Suprapubic skin (tissue), 4 donors: ENCODE measurements around the gene PHYKPL. TPM values are rescaled to one million over a fixed set of nuclear protein-coding genes. Genes with fewer than 3 reads are reported as not detected.

Experiments
- DNase-seq, 2 donors: peaks; one replicate each; pipeline ENCODE4 v3.0.0-alpha.2; 2019; ENCODE audit warnings: low spot score in 2 of 2
- H3K27ac ChIP-seq: fragments of 200-600 bp; sonication (generic); one replicate; pipeline ENCODE4 v1.5.1; 2019
- H3K27me3 ChIP-seq: fragments of 200-600 bp; sonication (generic); one replicate; pipeline ENCODE4 v1.5.1; 2019
- H3K36me3 ChIP-seq: fragments of 200-600 bp; sonication (generic); one replicate; pipeline ENCODE4 v1.5.1; 2019
- H3K4me1 ChIP-seq: fragments of 200-600 bp; sonication (generic); one replicate; pipeline ENCODE4 v1.5.1; 2019
- H3K4me3 ChIP-seq: fragments of 200-600 bp; sonication (generic); one replicate; pipeline ENCODE4 v1.5.1; 2019; ENCODE audit warnings: mild to moderate bottlenecking
- H3K9me3 ChIP-seq: fragments of 200-600 bp; sonication (generic); one replicate; pipeline ENCODE4 v1.5.1; 2019
- CTCF ChIP-seq, 2 donors: fragments of 200-600 bp in 1 of 2; fragments of 450-650 bp in 1 of 2; sonication (generic) in 1 of 2; IDR thresholded peaks; one replicate each; pipeline ENCODE4 v1.5.1; 2016 to 2019; ENCODE audit warnings: antibody characterized with exemption in 2 of 2, mild to moderate bottlenecking in 1 of 2, moderate library complexity in 1 of 2
- EP300 ChIP-seq: sonication (generic); formaldehyde crosslinking; IDR thresholded peaks from one replicate; pipeline ENCODE4 v1.6.1; 2017; ENCODE audit warnings: antibody characterized with exemption
- POLR2A ChIP-seq, 2 donors: fragments of 450-650 bp; IDR thresholded peaks; one replicate each; pipeline ENCODE4 v1.6.1; 2017; ENCODE audit warnings: antibody characterized with exemption in 2 of 2, mild to moderate bottlenecking in 2 of 2, moderate library complexity in 2 of 2
- POLR2AphosphoS5 ChIP-seq, 3 donors: sonication (generic); formaldehyde crosslinking; IDR thresholded peaks; one replicate each; pipeline ENCODE4 v1.6.1; 2017; ENCODE audit warnings: antibody characterized with exemption in 3 of 3
- WGBS: methylation state at CpG from one replicate; pipeline ENCODE4 v1.1.5; 2018; 5-methylcytosine and 5-hydroxymethylcytosine counted together
- total RNA-seq, 4 donors: library from RNA; depleted of rRNA; stranded (reverse); fragments of >200 nt; gene quantifications; one replicate each; pipeline ENCODE4 v1.1.0, GENCODE V29; 2016

PHYKPL gene
- total RNA-seq, 4 donors from 2014 or later: 27.1 to 50.5 (median 35.7) TPM

- Histone ChIP-seq H3K9me3 (no peaks in the 10 kb centered on the region), H3K4me3 (no peak overlapping the region), H3K27ac (peak overlapping the region; percentile 66), H3K36me3 (no peaks in the 10 kb centered on the region), H3K27me3 (no peaks in the 10 kb centered on the region), H3K4me1 (peaks cover 54% of the 10 kb centered on the region)
- no peak for DNase-seq
- TF ChIP-seq CTCF (IDR thresholded peaks at IDR 0.05) (no peak), POLR2AphosphoS5 (IDR thresholded peaks at IDR 0.05) (no peak), EP300 (no peak), POLR2A (IDR thresholded peaks at IDR 0.05) (no peak)
- WGBS: 97% methylated on average over 3 of the region's 6 CpGs
These were observed 5.7 kb upstream of the PHYKPL start for GRCh38 chr5:178238313-178238635.

- Histone ChIP-seq H3K4me1 (peaks cover 59% of the 10 kb centered on the region), H3K27ac (no peak overlapping the region), H3K27me3 (no peaks in the 10 kb centered on the region), H3K4me3 (no peak overlapping the region), H3K36me3 (no peaks in the 10 kb centered on the region), H3K9me3 (no peaks in the 10 kb centered on the region)
- TF ChIP-seq CTCF (IDR thresholded peaks at IDR 0.05) (no peak), POLR2AphosphoS5 (IDR thresholded peaks at IDR 0.05) (no peak), EP300 (no peak), POLR2A (IDR thresholded peaks at IDR 0.05) (no peak)
- DNase-seq: no peak
- 52% methylated on average over 7 of the region's 13 CpGs for WGBS
These were observed 5.1 kb upstream of the PHYKPL start for GRCh38 chr5:178237431-178238312.

GRCh38 chr5:178236679-178237078, 4.1 kb upstream of the PHYKPL start:
- no peak for DNase-seq
- Histone ChIP-seq H3K4me1 (peaks cover 62% of the 10 kb centered on the region), H3K27ac (peak overlapping the region; percentile 48)

GRCh38 chr5:178236126-178236525, 3.5 kb upstream of the PHYKPL start:
- no peak for TF ChIP-seq POLR2AphosphoS5 (IDR thresholded peaks at IDR 0.05)
- TF ChIP-seq CTCF (IDR thresholded peaks at IDR 0.05): no peak
- TF ChIP-seq POLR2A (IDR thresholded peaks at IDR 0.05): no peak
- no peak for TF ChIP-seq EP300
- WGBS: no CpG with 5 or more reads among the region's 9 CpGs
- DNase-seq: no peak
- Histone ChIP-seq H3K36me3 (no peaks in the 10 kb centered on the region), H3K9me3 (no peaks in the 10 kb centered on the region), H3K4me1 (peaks cover 68% of the 10 kb centered on the region), H3K4me3 (no peak overlapping the region), H3K27ac (no peak overlapping the region), H3K27me3 (no peaks in the 10 kb centered on the region)

More at GRCh38 chr5:178236679-178237078, 4.1 kb upstream of the PHYKPL start:
- no peak overlapping the region for H3K4me3 ChIP-seq
- H3K36me3 ChIP-seq: no peaks in the 10 kb centered on the region
- no peaks in the 10 kb centered on the region for H3K27me3 ChIP-seq
- TF ChIP-seq EP300 (no peak), CTCF (IDR thresholded peaks at IDR 0.05) (no peak), POLR2AphosphoS5 (IDR thresholded peaks at IDR 0.05) (no peak), POLR2A (IDR thresholded peaks at IDR 0.05) (no peak)
- no peaks in the 10 kb centered on the region for H3K9me3 ChIP-seq
- WGBS: 36% methylated on average over 4 of the region's 4 CpGs

- WGBS: 92% methylated on average over 3 of the region's 3 CpGs
These were observed 3.0 kb upstream of the PHYKPL start for GRCh38 chr5:178235588-178235974.

More at GRCh38 chr5:178235588-178235974, 3.0 kb upstream of the PHYKPL start:
- Histone ChIP-seq H3K9me3 (no peaks in the 10 kb centered on the region), H3K27ac (no peak overlapping the region), H3K4me3 (no peak overlapping the region), H3K27me3 (no peaks in the 10 kb centered on the region), H3K4me1 (peaks cover 73% of the 10 kb centered on the region), H3K36me3 (no peaks in the 10 kb centered on the region)
- no peak for TF ChIP-seq POLR2AphosphoS5 (IDR thresholded peaks at IDR 0.05)
- no peak for TF ChIP-seq CTCF (IDR thresholded peaks at IDR 0.05)
- DNase-seq: no peak
